Thymus (tissue), 11 donors: ENCODE data around the gene C7. TPM values are rescaled to one million over a fixed set of nuclear protein-coding genes. Genes with fewer than 3 reads are reported as not detected.

Experiments used
- DNase-seq, 9 donors: peaks; one replicate each; pipeline ENCODE4 v3.0.0-alpha.2; 2013; ENCODE audit warnings: low spot score in 9 of 9, low read depth in 6 of 9, missing footprints in 1 of 9
- H3K27ac ChIP-seq, 2 donors: one replicate each; pipeline ENCODE4 v1.5.1; 2013; ENCODE audit warnings: control low read depth in 1 of 2, low read depth in 1 of 2, low read length in 1 of 2, mild to moderate bottlenecking in 1 of 2, moderate library complexity in 1 of 2
- H3K27me3 ChIP-seq, 2 donors: one replicate each; pipeline ENCODE4 v1.5.1; 2013; ENCODE audit warnings: low read length in 1 of 2; ENCODE audit not compliant: control insufficient read depth in 2 of 2, insufficient read depth in 1 of 2
- H3K36me3 ChIP-seq, 2 donors: one replicate each; pipeline ENCODE4 v1.5.1; 2013; ENCODE audit warnings: low read length in 1 of 2, mild to moderate bottlenecking in 1 of 2, moderate library complexity in 1 of 2; ENCODE audit not compliant: control insufficient read depth in 2 of 2, insufficient read depth in 2 of 2
- H3K4me1 ChIP-seq, 2 donors: one replicate each; pipeline ENCODE4 v1.5.1; 2013; ENCODE audit warnings: low read length in 2 of 2; ENCODE audit not compliant: control insufficient read depth in 2 of 2, insufficient read depth in 2 of 2
- H3K4me3 ChIP-seq, 2 donors: one replicate each; pipeline ENCODE4 v1.5.1; 2013; ENCODE audit warnings: low read length in 2 of 2, control low read depth in 1 of 2, mild to moderate bottlenecking in 1 of 2
- H3K9me3 ChIP-seq, 2 donors: one replicate each; pipeline ENCODE4 v1.5.1; 2013; ENCODE audit warnings: low read length in 1 of 2, mild to moderate bottlenecking in 1 of 2; ENCODE audit not compliant: control insufficient read depth in 2 of 2, insufficient read depth in 1 of 2
- WGBS: extraction: QIAGEN DNeasy Blood & Tissue Kit; methylation state at CpG from one replicate; pipeline ENCODE4 v1.1.7; 2013; 5-methylcytosine and 5-hydroxymethylcytosine counted together
- polyA plus RNA-seq: library from polyadenylated mRNA; stranded (reverse); fragments of 200-250 nt; gene quantifications from one replicate; pipeline ENCODE4 v1.2.3, GENCODE V29; 2013
- total RNA-seq: library from RNA; stranded (reverse); fragments of 120-200 nt; gene quantifications from one replicate; pipeline ENCODE4 v1.2.4, GENCODE V29; 2013
- donor health status: healthy.

The C7 gene
- total and polyA plus RNA-seq, 2 donors, result 17.2 to 31.0 TPM

DNA sequence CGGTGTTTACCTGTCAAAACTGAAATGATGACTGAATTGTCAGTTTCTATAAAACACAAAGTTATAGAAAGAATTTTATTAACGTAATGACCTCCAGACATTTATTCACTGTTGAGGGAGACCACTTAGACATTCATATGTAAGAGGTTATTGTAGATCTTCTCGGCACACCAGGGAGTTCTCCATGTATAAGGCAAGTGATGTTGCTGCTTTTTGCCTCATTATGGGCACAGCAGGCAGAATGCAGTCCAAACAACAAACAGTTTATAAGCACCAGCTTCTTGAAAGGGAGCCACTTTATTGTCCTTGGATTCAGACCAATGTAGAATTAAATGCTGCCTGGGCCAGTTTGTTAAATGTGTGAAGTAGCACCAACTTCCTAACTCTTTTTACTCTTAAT is 66.7 kb downstream of the C7 start:
- Histone ChIP-seq H3K27ac (no peak overlapping the region), H3K36me3 (no peaks in the 10 kb centered on the region), H3K4me1 (no peaks in the 10 kb centered on the region), H3K9me3 (no peaks in the 10 kb centered on the region), H3K27me3 (no peaks in the 10 kb centered on the region), H3K4me3 (no peak overlapping the region)
- WGBS, result 82% methylated on average over 3 of the region's 3 CpGs
- DNase-seq, result no peak

DNA sequence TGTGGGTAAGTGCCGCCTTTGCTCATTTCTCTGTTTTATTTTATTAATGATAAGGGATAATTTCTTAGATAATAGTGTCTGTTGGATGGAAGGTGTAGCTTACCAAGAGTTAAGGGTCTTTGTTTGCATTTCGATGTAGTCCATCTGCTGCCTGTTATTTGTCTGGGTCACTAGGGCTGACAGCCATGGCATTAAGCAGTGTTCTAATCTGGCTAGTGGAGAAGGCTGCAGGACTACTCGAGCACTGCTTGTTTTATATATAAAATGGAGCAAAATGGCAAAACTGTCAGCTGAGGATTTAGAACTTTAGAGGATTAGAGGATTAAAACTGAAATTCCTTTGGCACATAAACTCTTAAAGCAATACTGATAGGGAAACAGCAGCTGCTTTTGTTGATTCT is 67.5 kb downstream of the C7 start:
- H3K27me3 ChIP-seq, result no peaks in the 10 kb centered on the region
- no peaks in the 10 kb centered on the region for H3K36me3 ChIP-seq
- no peak overlapping the region for H3K27ac ChIP-seq
- 81% methylated on average over 3 of the region's 3 CpGs for WGBS
- no peaks in the 10 kb centered on the region for H3K9me3 ChIP-seq
- no peak overlapping the region for H3K4me3 ChIP-seq
- no peaks in the 10 kb centered on the region for H3K4me1 ChIP-seq
- no peak for DNase-seq

- H3K27ac ChIP-seq, result no peak overlapping the region
These were observed 72.1 kb downstream of the C7 start for GRCh38 chr5:40981420-40981819.

DNA sequence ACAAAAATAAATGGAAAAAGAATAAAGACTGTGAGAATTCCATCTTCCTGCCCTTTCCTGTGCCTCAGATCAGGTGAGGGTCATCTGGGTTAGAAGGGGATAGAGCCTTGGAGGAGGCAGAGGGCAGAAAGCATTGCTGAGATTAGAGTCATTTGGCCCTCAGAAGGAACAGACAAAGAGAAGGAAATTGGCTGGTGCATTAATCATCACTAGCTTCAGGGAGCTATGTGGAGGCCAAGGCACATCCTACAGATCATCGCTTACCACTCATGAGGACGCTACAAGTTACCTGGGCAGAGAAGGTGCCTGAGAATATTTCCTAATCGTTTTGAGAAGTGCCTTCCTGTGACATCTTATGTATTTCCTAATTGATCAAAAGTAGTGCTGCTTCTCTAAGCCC is 74.5 kb downstream of the C7 start:
- no peaks in the 10 kb centered on the region for H3K27me3 ChIP-seq
- no peak for DNase-seq

More at GRCh38 chr5:40981420-40981819, 72.1 kb downstream of the C7 start:
- H3K4me3 ChIP-seq, result no peak overlapping the region
- WGBS, result 94% methylated on average over 9 of the region's 9 CpGs
- H3K36me3 ChIP-seq, result no peaks in the 10 kb centered on the region
- no peak for DNase-seq
- H3K9me3 ChIP-seq, result no peaks in the 10 kb centered on the region
- no peaks in the 10 kb centered on the region for H3K27me3 ChIP-seq
- no peaks in the 10 kb centered on the region for H3K4me1 ChIP-seq

GRCh38 chr5:40984884-40985283 is 75.6 kb downstream of the C7 start:
- 94% methylated on average over 3 of the region's 3 CpGs for WGBS
- no peaks in the 10 kb centered on the region for H3K36me3 ChIP-seq
- H3K27me3 ChIP-seq, result no peaks in the 10 kb centered on the region

More for the DNA sequence above, 74.5 kb downstream of the C7 start:
- 88% methylated on average over 3 of the region's 3 CpGs for whole genome bisulfite sequencing
- Histone ChIP-seq H3K27ac (no peak overlapping the region), H3K36me3 (no peaks in the 10 kb centered on the region), H3K4me1 (no peaks in the 10 kb centered on the region), H3K4me3 (no peak overlapping the region), H3K9me3 (no peaks in the 10 kb centered on the region)

DNA sequence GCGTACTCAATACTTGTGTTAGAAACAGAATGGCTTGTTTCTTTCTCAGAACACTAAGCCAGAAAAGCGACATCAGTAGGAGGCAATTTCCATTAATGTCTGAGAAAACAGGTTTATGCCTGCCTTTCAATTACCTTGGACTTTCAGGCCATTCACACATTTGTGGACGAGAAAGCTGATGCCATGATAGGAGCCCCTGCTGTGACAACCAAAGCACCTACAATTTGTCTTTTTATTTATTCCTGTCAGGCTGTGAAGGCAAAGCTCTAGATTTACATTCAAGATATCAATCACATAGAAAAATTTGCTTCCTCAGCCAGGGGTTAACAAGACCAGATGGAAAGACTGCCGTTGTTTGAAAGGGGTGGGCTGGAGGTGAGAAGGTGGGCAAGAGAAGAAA is 76.2 kb downstream of the C7 start:
- H3K9me3 ChIP-seq, result no peaks in the 10 kb centered on the region
- no peak for DNase-seq
- no peak overlapping the region for H3K27ac ChIP-seq
- no peaks in the 10 kb centered on the region for H3K27me3 ChIP-seq
- H3K4me1 ChIP-seq, result no peaks in the 10 kb centered on the region
- no peak overlapping the region for H3K4me3 ChIP-seq
- 51% methylated on average over 4 of the region's 4 CpGs for WGBS
- H3K36me3 ChIP-seq, result no peaks in the 10 kb centered on the region

More at GRCh38 chr5:40984884-40985283, 75.6 kb downstream of the C7 start:
- Histone ChIP-seq H3K4me1 (no peaks in the 10 kb centered on the region), H3K9me3 (no peaks in the 10 kb centered on the region), H3K4me3 (no peak overlapping the region), H3K27ac (no peak overlapping the region)
- no peak for DNase-seq

DNA sequence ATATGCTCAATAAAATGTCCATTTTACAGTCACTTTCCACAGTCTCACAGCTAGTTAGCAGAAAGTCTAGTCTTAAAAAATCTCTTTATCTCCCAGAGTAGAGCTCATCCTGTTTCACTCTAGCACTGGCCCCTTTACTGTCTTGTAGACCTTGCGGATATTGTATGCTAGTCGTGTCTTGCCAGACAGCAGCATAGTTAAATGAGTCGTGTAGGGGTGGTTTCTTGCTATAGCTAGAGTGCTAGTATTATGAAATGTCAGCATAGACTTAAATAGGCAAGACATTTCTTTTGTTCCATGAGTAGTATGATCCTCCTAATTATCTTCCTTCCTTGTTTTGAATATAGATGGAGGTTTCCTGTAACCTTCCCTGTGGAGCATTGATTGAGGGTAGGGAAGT is 77.4 kb downstream of the C7 start:
- Histone ChIP-seq H3K4me1 (no peaks in the 10 kb centered on the region), H3K27ac (no peak overlapping the region), H3K36me3 (no peaks in the 10 kb centered on the region), H3K4me3 (no peak overlapping the region), H3K27me3 (no peaks in the 10 kb centered on the region), H3K9me3 (no peaks in the 10 kb centered on the region)
- DNase-seq, result no peak
- WGBS, result 83% methylated on average over 3 of the region's 3 CpGs

- H3K27ac ChIP-seq, result no peak overlapping the region
- no peak overlapping the region for H3K4me3 ChIP-seq
- H3K27me3 ChIP-seq, result no peaks in the 10 kb centered on the region
- H3K9me3 ChIP-seq, result no peaks in the 10 kb centered on the region
- no peaks in the 10 kb centered on the region for H3K36me3 ChIP-seq
- DNase-seq, result no peak
- H3K4me1 ChIP-seq, result no peaks in the 10 kb centered on the region
These were observed 78.1 kb downstream of the C7 start for GRCh38 chr5:40987349-40987748.

GRCh38 chr5:40988746-40989510 is 79.6 kb downstream of the C7 start:
- Histone ChIP-seq H3K27me3 (no peaks in the 10 kb centered on the region), H3K4me1 (no peaks in the 10 kb centered on the region), H3K4me3 (no peak overlapping the region), H3K27ac (no peak overlapping the region), H3K9me3 (no peaks in the 10 kb centered on the region), H3K36me3 (no peaks in the 10 kb centered on the region)
- DNase-seq, result no peak
- WGBS, result 92% methylated on average over 8 of the region's 8 CpGs
